ENCODE results near the gene CHID1.

CHID1 gene

GRCh38 chr11:883527-883926, 27.1 kb downstream of the CHID1 start:
- no peak for DNase-seq

- no peak for DNase-seq
Observed at GRCh38 chr11:882596-882995, 28.0 kb downstream of the CHID1 start.

GRCh38 chr11:880447-880846, 30.2 kb downstream of the CHID1 start:
- no peak for DNase-seq

- DNase-seq, result no peak
Observed at GRCh38 chr11:877565-877964, 33.0 kb downstream of the CHID1 start.

GRCh38 chr11:876545-876944, 34.1 kb downstream of the CHID1 start:
- DNase-seq, result no peak

GRCh38 chr11:875769-876301, 34.8 kb downstream of the CHID1 start:
- no peak for DNase-seq

- DNase-seq, result no peak
Observed at GRCh38 chr11:875203-875602, 35.4 kb downstream of the CHID1 start.

- no peak for DNase-seq
Observed at GRCh38 chr11:873706-874105, 36.9 kb downstream of the CHID1 start.

- DNase-seq, result no peak
Observed at GRCh38 chr11:872799-873198, 37.8 kb downstream of the CHID1 start.

- no peak for DNase-seq
Observed at GRCh38 chr11:871472-871871, 39.1 kb downstream of the CHID1 start.

GRCh38 chr11:870418-870817, 40.2 kb downstream of the CHID1 start:
- DNase-seq, result no peak

GRCh38 chr11:870127-870413, 40.5 kb downstream of the CHID1 start:
- no peak for DNase-seq

GRCh38 chr11:869399-870126, 41.0 kb downstream of the CHID1 start:
- DNase-seq, result no peak

GRCh38 chr11:868802-869201, 41.8 kb downstream of the CHID1 start:
- DNase-seq, result no peak

GRCh38 chr11:868394-868793, 42.2 kb downstream of the CHID1 start:
- no peak for DNase-seq

- no peak for DNase-seq
Observed at GRCh38 chr11:867856-868358, 42.7 kb downstream of the CHID1 start.

- no peak for DNase-seq
Observed at GRCh38 chr11:866481-866880, 44.1 kb downstream of the CHID1 start.

GRCh38 chr11:865462-866430, 44.9 kb downstream of the CHID1 start:
- no peak for DNase-seq

GRCh38 chr11:864898-865297, 45.7 kb downstream of the CHID1 start:
- DNase-seq, result no peak

- no peak for DNase-seq
Observed at GRCh38 chr11:863910-864827, 46.4 kb downstream of the CHID1 start.

GRCh38 chr11:863023-863909, 47.3 kb downstream of the CHID1 start:
- DNase-seq, result no peak

- no peak for DNase-seq
Observed at GRCh38 chr11:862696-863022, 48.0 kb downstream of the CHID1 start.

Measured in SIG-M5 (cell line).